ENCODE data around the gene ENPP3. TPM values are rescaled to one million over a fixed set of nuclear protein-coding genes. Genes with fewer than 3 reads are reported as not detected.

The ENPP3 gene
- total and polyA plus RNA-seq, 10 of the 15 experiments (the other 5 are each of a cell fraction or from before 2014, with no cell fraction given): 0.01 TPM; not detected in 9

DNA sequence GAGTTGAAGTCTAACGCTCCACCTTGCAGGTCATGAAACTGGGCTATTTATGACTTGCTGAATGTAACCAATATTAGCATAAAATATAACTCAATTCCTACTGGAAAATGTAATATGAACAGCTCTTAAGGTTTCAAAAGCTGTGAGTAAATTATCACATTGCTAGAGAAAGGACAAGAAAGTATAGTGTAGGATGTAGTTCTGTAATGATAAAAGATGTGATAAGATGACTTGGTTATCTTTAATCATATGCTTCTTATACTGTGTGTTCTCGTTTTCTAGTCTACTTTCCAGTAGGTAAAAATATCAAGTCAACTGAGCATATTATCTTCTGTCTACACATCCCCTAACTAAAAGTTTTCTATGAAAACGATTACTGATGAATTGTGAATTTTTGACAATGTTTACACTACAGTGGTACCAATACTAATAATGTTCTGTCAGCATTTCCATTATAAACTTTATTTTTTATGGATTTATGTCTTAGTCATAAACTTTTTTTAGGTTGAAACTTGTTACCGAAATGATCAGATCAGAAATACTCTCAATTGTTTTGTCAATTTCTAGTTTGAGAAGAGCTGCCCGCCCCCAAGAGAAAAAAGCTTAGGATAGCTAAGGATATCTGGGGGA lies 23.7 kb upstream of the ENPP3 start (continued):
- no peak for TF ChIP-seq CUX1 (IDR thresholded peaks at IDR 0.05; ENCODE audit: insufficient replicate concordance, low read depth, low read length)
- no peak for TF ChIP-seq SRF (IDR thresholded peaks at IDR 0.05; ENCODE audit: low read depth in 2 of 2, low read length in 2 of 2)
- no peak for TF ChIP-seq POLR2A (IDR thresholded peaks at IDR 0.05; ENCODE audit: low read depth, low read length)
- no peak for TF ChIP-seq TAF1 (IDR thresholded peaks at IDR 0.05; ENCODE audit: borderline replicate concordance, low read depth, low read length)
- no peak for TF ChIP-seq FOXK2 (IDR thresholded peaks at IDR 0.05)
- no peak for TF ChIP-seq YBX1 (IDR thresholded peaks at IDR 0.05)
- no peak for TF ChIP-seq E2F8 (IDR thresholded peaks at IDR 0.05; ENCODE audit: low read depth, partially characterized antibody)

All from GM12878 (cell line).